BJ (cell line): ENCODE measurements around the gene GATA2. TPM values are rescaled to one million over a fixed set of nuclear protein-coding genes. Genes with fewer than 3 reads are reported as not detected.

Experiments
- CTCF ChIA-PET: fragments of 350-600 bp; formaldehyde crosslinking; extraction: SDS; loops from one replicate; lab custom pipeline; 2021; ENCODE audit warnings: antibody characterized with exemption, inconsistent platforms; lab: Yijun Ruan, JAX
- POLR2A ChIA-PET: fragments of 300-600 bp; sonication (Branson Sonifier 250); formaldehyde crosslinking; extraction: SDS; loops from one replicate; lab custom pipeline; 2021; ENCODE audit warnings: antibody characterized with exemption; lab: Charles Lee
- DNase-seq: peaks from one replicate; pipeline ENCODE4 v3.0.0-alpha.2; 2011; ENCODE audit warnings: low read depth
- H3K27me3 ChIP-seq: 2 replicates; pipeline ENCODE4 v1.6.0; 2011; ENCODE audit warnings: low read length; ENCODE audit not compliant: control insufficient read depth, insufficient read depth
- H3K36me3 ChIP-seq: 2 replicates; pipeline ENCODE4 v1.5.1; 2011; ENCODE audit warnings: low read length; ENCODE audit not compliant: control insufficient read depth, insufficient read depth
- H3K4me3 ChIP-seq: 2 replicates; pipeline ENCODE4 v1.5.1; 2011; ENCODE audit warnings: low read depth, mild to moderate bottlenecking, control low read depth, low read length
- polyA plus RNA-seq: library from polyadenylated mRNA; depleted of rRNA; stranded (reverse); fragments of >200 nt; gene quantifications from 2 replicates; pipeline ENCODE4 v1.2.3, GENCODE V29; 2011
- TF ChIP-seq, protein P1 (sequence below): IDR thresholded peaks from 2 replicates; pipeline ENCODE4 v1.5.1; 2011; ENCODE audit warnings: low read depth, mild to moderate bottlenecking, control low read depth, inconsistent platforms, low read length, moderate library complexity; ENCODE audit not compliant: insufficient read depth

Gene GATA2
- polyA plus RNA-seq, 1 experiment = 13.4 TPM

DNA sequence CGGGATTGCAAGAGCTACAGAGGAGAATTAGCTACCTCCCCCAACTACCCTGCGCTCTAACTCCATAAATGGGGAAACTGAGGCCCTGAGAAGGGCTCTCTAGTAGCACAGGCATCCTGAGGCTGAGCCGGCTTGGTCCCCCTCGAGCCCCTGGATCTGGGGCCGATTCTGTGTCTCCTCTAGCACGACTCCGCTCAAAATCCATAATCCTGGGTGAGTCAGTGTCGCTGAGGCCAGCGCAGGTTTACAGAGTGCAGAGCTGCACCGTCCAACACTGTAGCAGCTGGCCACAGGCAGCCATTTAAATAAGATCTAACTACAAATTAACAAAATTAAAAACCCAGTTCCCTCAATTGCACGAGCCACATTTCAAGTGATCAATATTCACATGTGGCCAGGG, 10.8 kb downstream of the GATA2 start:
- H3K4me3 ChIP-seq = no peak overlapping the region
- peaks cover 39% of the 10 kb centered on the region for H3K36me3 ChIP-seq
- no peaks in the 10 kb centered on the region for H3K27me3 ChIP-seq
- CTCF ChIA-PET = interaction anchor here (0.9 to 1.7 kb wide), 7 partner anchors 9 to 395 kb away, joined by 3 to 8 read pairs (median 4); no protein-coding TSS in a partner anchor
- TF ChIP-seq, protein P1, sequence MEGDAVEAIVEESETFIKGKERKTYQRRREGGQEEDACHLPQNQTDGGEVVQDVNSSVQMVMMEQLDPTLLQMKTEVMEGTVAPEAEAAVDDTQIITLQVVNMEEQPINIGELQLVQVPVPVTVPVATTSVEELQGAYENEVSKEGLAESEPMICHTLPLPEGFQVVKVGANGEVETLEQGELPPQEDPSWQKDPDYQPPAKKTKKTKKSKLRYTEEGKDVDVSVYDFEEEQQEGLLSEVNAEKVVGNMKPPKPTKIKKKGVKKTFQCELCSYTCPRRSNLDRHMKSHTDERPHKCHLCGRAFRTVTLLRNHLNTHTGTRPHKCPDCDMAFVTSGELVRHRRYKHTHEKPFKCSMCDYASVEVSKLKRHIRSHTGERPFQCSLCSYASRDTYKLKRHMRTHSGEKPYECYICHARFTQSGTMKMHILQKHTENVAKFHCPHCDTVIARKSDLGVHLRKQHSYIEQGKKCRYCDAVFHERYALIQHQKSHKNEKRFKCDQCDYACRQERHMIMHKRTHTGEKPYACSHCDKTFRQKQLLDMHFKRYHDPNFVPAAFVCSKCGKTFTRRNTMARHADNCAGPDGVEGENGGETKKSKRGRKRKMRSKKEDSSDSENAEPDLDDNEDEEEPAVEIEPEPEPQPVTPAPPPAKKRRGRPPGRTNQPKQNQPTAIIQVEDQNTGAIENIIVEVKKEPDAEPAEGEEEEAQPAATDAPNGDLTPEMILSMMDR = no peak
- no peak for DNase-seq
- POLR2A ChIA-PET = no interaction called here

DNA sequence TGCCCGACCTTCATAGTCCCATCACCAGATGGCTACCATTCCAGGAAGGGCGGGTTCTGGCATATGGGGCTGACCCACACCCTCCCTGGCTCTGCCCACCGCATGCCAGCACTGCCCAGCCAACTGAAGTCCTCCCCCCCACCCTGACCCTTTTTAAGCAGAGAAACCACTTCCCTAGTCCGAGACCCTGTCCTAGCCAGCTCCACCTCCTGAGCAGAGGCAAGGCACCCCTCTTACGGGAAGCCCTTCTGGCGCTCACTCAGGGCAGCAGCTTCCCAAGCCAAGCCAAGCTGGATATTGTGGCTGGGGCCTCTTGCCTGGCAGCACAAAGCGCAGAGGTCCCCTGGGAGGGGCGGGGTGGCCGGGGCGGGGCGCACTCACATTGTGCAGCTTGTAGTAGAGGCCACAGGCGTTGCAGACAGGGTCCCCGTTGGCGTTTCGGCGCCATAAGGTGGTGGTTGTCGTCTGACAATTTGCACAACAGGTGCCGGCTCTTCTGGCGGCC, 11.5 kb downstream of the GATA2 start:
- Histone ChIP-seq H3K4me3 (no peak overlapping the region), H3K27me3 (no peaks in the 10 kb centered on the region), H3K36me3 (peaks cover 38% of the 10 kb centered on the region)
- ChIA-PET POLR2A (interaction anchor here (0.6 to 0.7 kb wide), 2 partner anchors 23 to 156 kb away, joined by 8 to 19 read pairs; no protein-coding TSS in a partner anchor), CTCF (interaction anchor here (1.2 kb wide), 1 partner anchor 56 kb away, joined by 3 read pairs; no protein-coding TSS in a partner anchor)
- DNase-seq = no peak
- TF ChIP-seq, protein P1 = no peak

DNA sequence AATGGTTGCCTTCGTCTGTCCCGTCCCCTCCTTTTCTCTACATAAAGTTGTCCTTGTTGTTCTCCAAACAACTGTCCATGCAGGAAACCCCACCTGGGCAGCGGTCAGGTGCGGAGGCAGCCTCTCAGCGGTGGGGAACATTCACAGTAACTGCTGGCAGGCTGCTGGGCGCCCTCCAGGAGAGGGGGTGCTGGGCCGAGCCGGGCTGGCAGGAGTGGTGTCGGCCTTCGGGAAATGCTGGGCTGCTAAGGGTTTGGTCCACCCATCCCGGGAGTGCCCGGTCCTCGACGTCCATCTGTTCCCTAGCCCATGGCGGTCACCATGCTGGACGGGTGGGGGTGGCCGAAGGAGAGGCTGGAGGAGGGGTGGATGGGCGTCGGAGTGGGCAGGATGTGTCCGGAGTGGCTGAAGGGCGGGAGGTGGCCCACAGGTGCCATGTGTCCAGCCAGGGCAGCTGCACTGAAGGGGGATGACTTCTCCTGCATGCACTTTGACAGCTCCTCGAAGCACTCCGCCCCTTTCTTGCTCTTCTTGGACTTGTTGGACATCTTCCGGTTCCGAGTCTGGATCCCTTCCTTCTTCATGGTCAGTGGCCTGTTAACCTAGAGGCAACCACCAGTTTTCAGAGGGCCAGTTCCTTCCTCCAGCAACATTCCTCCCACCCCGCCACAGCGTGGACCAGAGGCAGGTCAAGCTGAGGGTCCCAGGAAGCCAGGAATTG, 12.1 kb downstream of the GATA2 start:
- DNase-seq = no peak
- POLR2A ChIA-PET = interaction anchor here (0.6 to 0.7 kb wide), 2 partner anchors 22 to 157 kb away, joined by 8 to 19 read pairs; no protein-coding TSS in a partner anchor
- CTCF ChIA-PET = interaction anchor here (1.2 kb wide), 1 partner anchor 55 kb away, joined by 3 read pairs; no protein-coding TSS in a partner anchor
- TF ChIP-seq, protein P1 = no peak
- peaks cover 34% of the 10 kb centered on the region for H3K36me3 ChIP-seq
- no peaks in the 10 kb centered on the region for H3K27me3 ChIP-seq
- H3K4me3 ChIP-seq = no peak overlapping the region

DNA sequence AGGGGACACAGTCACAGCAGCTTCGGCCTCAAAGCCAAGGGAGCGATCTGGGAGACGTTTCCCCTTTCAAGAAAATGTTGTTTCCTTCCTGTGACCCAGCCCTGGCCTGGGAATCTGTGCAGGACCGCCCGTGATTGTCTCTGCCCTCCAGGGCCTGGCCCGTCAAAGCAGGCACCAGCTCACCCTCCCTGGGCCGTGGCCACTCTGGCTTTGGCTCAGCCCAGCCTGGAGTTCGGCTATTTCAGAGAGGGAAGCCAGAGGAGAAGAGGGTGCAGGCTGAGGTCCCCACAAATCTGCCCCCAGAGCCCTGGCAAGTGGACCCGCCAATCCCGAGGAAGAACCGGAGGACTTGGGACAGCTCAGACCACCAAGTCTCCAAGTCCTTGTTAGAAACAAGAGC, 12.7 kb downstream of the GATA2 start:
- DNase-seq = no peak
- H3K4me3 ChIP-seq = no peak overlapping the region
- ChIA-PET POLR2A (no interaction called here), CTCF (no interaction called here)
- TF ChIP-seq, protein P1 = no peak
- H3K27me3 ChIP-seq = no peaks in the 10 kb centered on the region
- peaks cover 28% of the 10 kb centered on the region for H3K36me3 ChIP-seq

DNA sequence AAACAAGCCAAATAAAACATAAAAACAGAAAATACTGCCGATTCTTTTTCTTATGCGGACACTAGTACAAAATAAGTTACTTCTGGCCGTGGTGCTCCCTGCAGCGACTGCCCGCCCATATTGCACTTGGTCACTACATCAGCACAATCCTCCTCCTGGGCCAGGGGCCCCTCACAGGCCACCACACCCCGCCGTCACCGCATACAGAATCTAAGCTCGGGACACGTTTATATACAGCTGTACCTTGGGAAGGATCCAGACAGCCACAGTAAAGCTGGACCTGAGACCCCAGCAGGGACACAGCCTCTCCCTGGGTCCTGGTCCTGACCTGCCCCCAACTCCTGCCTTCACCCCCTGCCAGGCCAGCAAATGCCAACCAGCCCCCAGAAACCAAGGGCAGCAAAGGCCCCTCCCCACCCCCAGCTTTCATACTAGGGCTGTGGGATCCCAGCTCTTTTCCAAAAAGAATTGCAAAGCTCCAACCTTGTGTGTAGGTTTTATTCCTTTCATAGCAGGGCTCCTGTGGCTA, 13.4 kb downstream of the GATA2 start:
- CTCF ChIA-PET = no interaction called here
- peaks cover 25% of the 10 kb centered on the region for H3K36me3 ChIP-seq
- POLR2A ChIA-PET = no interaction called here
- no peak overlapping the region for H3K4me3 ChIP-seq
- H3K27me3 ChIP-seq = no peaks in the 10 kb centered on the region
- DNase-seq = no peak
- TF ChIP-seq, protein P1 = no peak
